HG02571 (cell line): ENCODE results near the gene NDP.

Experiments
- ATAC-seq: cut with Tn5 transposase; IDR thresholded peaks from one replicate; pipeline ENCODE4 v1.9.1; 2021; ENCODE audit warnings: mild to moderate bottlenecking, moderate library complexity; ENCODE audit not compliant: unreplicated experiment

NDP gene

GRCh38 chrX:43973249-43974099, at the start of gene NDP:
Gene NDP (minus strand): TSS chrX:43973390. CDS start chrX:43958645, 14,745 bp downstream.
- ATAC-seq, result no peak

- ATAC-seq, result no peak
These were observed 49.8 kb upstream of the NDP start for GRCh38 chrX:44022964-44023363.

GRCh38 chrX:44020693-44021092, 47.5 kb upstream of the NDP start:
- ATAC-seq, result no peak

- ATAC-seq, result no peak
These were observed 46.7 kb upstream of the NDP start for GRCh38 chrX:44019911-44020310.

GRCh38 chrX:44017676-44018075, 44.5 kb upstream of the NDP start:
- ATAC-seq, result no peak

GRCh38 chrX:44016906-44017305, 43.7 kb upstream of the NDP start:
- no peak for ATAC-seq

- no peak for ATAC-seq
These were observed 39.4 kb upstream of the NDP start for GRCh38 chrX:44012484-44013096.

- no peak for ATAC-seq
These were observed 38.3 kb upstream of the NDP start for GRCh38 chrX:44011506-44011905.

GRCh38 chrX:44010626-44011025, 37.4 kb upstream of the NDP start:
- ATAC-seq, result no peak

- no peak for ATAC-seq
These were observed 32.9 kb upstream of the NDP start for GRCh38 chrX:44006081-44006480.

GRCh38 chrX:44003975-44004374, 30.8 kb upstream of the NDP start:
- no peak for ATAC-seq

- no peak for ATAC-seq
These were observed 29.4 kb upstream of the NDP start for GRCh38 chrX:44002567-44002966.

- no peak for ATAC-seq
These were observed 25.2 kb upstream of the NDP start for GRCh38 chrX:43998374-43998773.

GRCh38 chrX:43996491-43996890, 23.3 kb upstream of the NDP start:
- ATAC-seq, result no peak

- no peak for ATAC-seq
These were observed 12.9 kb upstream of the NDP start for GRCh38 chrX:43986083-43986482.

GRCh38 chrX:43985511-43985910, 12.3 kb upstream of the NDP start:
- ATAC-seq, result no peak

- ATAC-seq, result no peak
These were observed 5.0 kb upstream of the NDP start for GRCh38 chrX:43978226-43978625.

GRCh38 chrX:43976205-43976604, 3.0 kb upstream of the NDP start:
- no peak for ATAC-seq

- ATAC-seq, result no peak
These were observed 2.6 kb upstream of the NDP start for GRCh38 chrX:43975796-43976195.

GRCh38 chrX:43974741-43975465, 1.7 kb upstream of the NDP start:
- no peak for ATAC-seq

- ATAC-seq, result no peak
These were observed 898 bp upstream of the NDP start for GRCh38 chrX:43974100-43974475.
